HepG2 (cell line): ENCODE measurements around the gene C16orf86. TPM values are rescaled to one million over a fixed set of nuclear protein-coding genes. Genes with fewer than 3 reads are reported as not detected.
A peak's percentile ranks its signal among the peaks of the same experiment; 100 is the strongest.

Experiments
- ARHGAP35 ChIP-seq: sonication (generic); formaldehyde crosslinking; IDR thresholded peaks from 2 replicates; pipeline ENCODE4 v1.9.0; 2022; ENCODE audit warnings: mild to moderate bottlenecking, inconsistent platforms, moderate library complexity, missing genetic modification reagents, borderline replicate concordance
- EHMT2 ChIP-seq: fragments of 200-600 bp; sonication (generic); IDR thresholded peaks from 2 replicates; pipeline ENCODE4 v1.7.0; 2017; ENCODE audit warnings: antibody characterized with exemption, low read depth, low read length, borderline replicate concordance
- ESRRA ChIP-seq: sonication (generic); formaldehyde crosslinking; IDR thresholded peaks from 2 replicates; pipeline ENCODE4 v1.5.1; 2020; ENCODE audit warnings: mild to moderate bottlenecking, low read depth, missing genetic modification reagents
- FOXK1 ChIP-seq: sonication (generic); formaldehyde crosslinking; IDR thresholded peaks from 2 replicates; pipeline ENCODE4 v1.4.0; 2020; ENCODE audit warnings: low read depth, missing genetic modification reagents, borderline replicate concordance
- MYPOP ChIP-seq: sonication (generic); formaldehyde crosslinking; IDR thresholded peaks from 2 replicates; pipeline ENCODE4 v1.8.1; 2023; ENCODE audit warnings: mild to moderate bottlenecking, moderate library complexity, missing genetic modification reagents
- NFE2 ChIP-seq: sonication (generic); formaldehyde crosslinking; IDR thresholded peaks from 2 replicates; pipeline ENCODE4 v1.4.0; 2020; ENCODE audit warnings: missing genetic modification reagents
- PBX2 ChIP-seq: IDR thresholded peaks from 2 replicates; pipeline ENCODE4 v1.6.1; 2016; ENCODE audit warnings: control low read depth
- RBFOX2 ChIP-seq: fragments of 200-400 bp; formaldehyde crosslinking; IDR thresholded peaks from 2 replicates; pipeline ENCODE4 v1.6.1; 2017; ENCODE audit warnings: low read depth, mild to moderate bottlenecking, low read length
- RBM22 ChIP-seq: fragments of 200-400 bp; formaldehyde crosslinking; optimal IDR thresholded peaks from 2 replicates; pipeline ENCODE3; 2017; ENCODE audit warnings: mild to moderate bottlenecking, low read length, moderate library complexity
- REPIN1 ChIP-seq: sonication (generic); formaldehyde crosslinking; IDR thresholded peaks from 2 replicates; pipeline ENCODE4 v1.8.0; 2022; ENCODE audit warnings: missing genetic modification reagents, low read depth, mild to moderate bottlenecking, borderline replicate concordance
- RFX1 ChIP-seq: fragments of 450-650 bp; IDR thresholded peaks from 2 replicates; pipeline ENCODE4 v1.6.1; 2017
- RNF219 ChIP-seq: sonication (generic); formaldehyde crosslinking; IDR thresholded peaks from 2 replicates; pipeline ENCODE4 v1.5.0; 2020; ENCODE audit warnings: mild to moderate bottlenecking, missing genetic modification reagents
- SMARCE1 ChIP-seq: fragments of 450-650 bp; IDR thresholded peaks from 2 replicates; pipeline ENCODE4 v1.6.1; 2017; ENCODE audit warnings: borderline replicate concordance
- ZNF569 ChIP-seq: sonication (generic); formaldehyde crosslinking; IDR thresholded peaks from 2 replicates; pipeline ENCODE4 v1.5.0; 2020; ENCODE audit warnings: mild to moderate bottlenecking, missing genetic modification reagents, moderate library complexity, borderline replicate concordance
- ZNF639 ChIP-seq: conservative IDR thresholded peaks from 2 replicates; pipeline ENCODE4 v1.6.1; 2018; ENCODE audit warnings: missing genetic modification reagents
- ZNF704 ChIP-seq: sonication (generic); formaldehyde crosslinking; IDR thresholded peaks from 2 replicates; pipeline ENCODE4 v1.8.1; 2023; ENCODE audit warnings: mild to moderate bottlenecking, inconsistent platforms, moderate library complexity, missing genetic modification reagents, borderline replicate concordance
- ZNF784 ChIP-seq: sonication (generic); formaldehyde crosslinking; IDR thresholded peaks from 2 replicates; pipeline ENCODE4 v1.5.1; 2020; ENCODE audit warnings: missing genetic modification reagents, mild to moderate bottlenecking, borderline replicate concordance
- polyA plus RNA-seq, 8 experiments: library from polyadenylated mRNA; depleted of rRNA in 3 of 8; stranded (reverse) in 7 of 8; unstranded in 1 of 8; fragments of >200 nt; fragmentation: Illumina TruSeq in 4 of 8; extraction: Trizol in 4 of 8; gene quantifications; 2 replicates each; pipeline versions ENCODE4 v1.2.1 to v1.2.3, GENCODE V29; 2011 to 2016; ENCODE audit warnings: low read depth in 4 of 8, missing spikeins in 1 of 8, mixed read lengths in 1 of 8; ENCODE audit not compliant: insufficient read depth in 1 of 8
- total RNA-seq, 5 experiments: library from RNA; depleted of rRNA; stranded (reverse); fragments of >200 nt; fragmentation: Illumina TruSeq; extraction: Trizol; gene quantifications; 2 replicates each; pipeline ENCODE4 v1.2.3, GENCODE V29; 2016; ENCODE audit warnings: low read depth in 1 of 5

C16orf86 gene
- total and polyA plus RNA-seq, 2 of the 13 experiments (the other 11 are each of a cell fraction or from before 2014, with no cell fraction given): 1.5 to 3.1 TPM

GRCh38 chr16:67666032-67666551 lies 522 bp upstream of the C16orf86 start (continued):
- peak; percentile 81; the same call in 1 of the 2 replicates for TF ChIP-seq ESRRA (CRISPR knock-in tag)
- TF ChIP-seq RBFOX2: no peak
- TF ChIP-seq EHMT2: no peak
- TF ChIP-seq NFE2: no peak
- TF ChIP-seq RBM22: no peak
- TF ChIP-seq FOXK1 (CRISPR knock-in tag): no peak
- no peak for TF ChIP-seq PBX2
- no peak for TF ChIP-seq RNF219 (CRISPR knock-in tag)
- TF ChIP-seq RFX1: no peak
- TF ChIP-seq SMARCE1: no peak
- 0 out of 2 replicates have a peak, but pooled peaks have one; percentile 38 for TF ChIP-seq ZNF569
- peak; percentile 73; the same call in 1 of the 2 replicates for TF ChIP-seq ARHGAP35 (CRISPR knock-in tag)
- peak; percentile 74 for TF ChIP-seq REPIN1 (CRISPR knock-in tag)
- TF ChIP-seq ZNF704: no peak
- TF ChIP-seq ZNF639: peak; percentile 70; the same call in 1 of the 2 replicates
- TF ChIP-seq ZNF784 (CRISPR knock-in tag): no peak
- TF ChIP-seq MYPOP: no peak
